ENCODE measurements around the gene SSNA1. TPM values are rescaled to one million over a fixed set of nuclear protein-coding genes. Genes with fewer than 3 reads are reported as not detected.

Gene SSNA1
- total and polyA plus RNA-seq, 7 donors: 39.6 to 122 (median 93.2) TPM

- H3K36me3 ChIP-seq: no peaks in the 10 kb centered on the region
- H3K9me3 ChIP-seq: no peaks in the 10 kb centered on the region
- TF ChIP-seq CTCF (IDR thresholded peaks at IDR 0.05) (no peak), POLR2A (IDR thresholded peaks at IDR 0.05) (no peak), EP300 (IDR thresholded peaks at IDR 0.05) (no peak)
- peak overlapping the region in 3 of 4 donors; percentile 27 to 42 (median 37) for H3K4me3 ChIP-seq
- no peak overlapping the region for H3K27ac ChIP-seq
- WGBS, 2 donors: 0 to 1% methylated on average over 124 of the region's 124 CpGs
- peaks cover 0 to 29% (median 29%) of the 10 kb centered on the region in 4 donors for H3K4me1 ChIP-seq
- peaks cover 62 to 97% (median 71%) of the 10 kb centered on the region in 3 donors for H3K27me3 ChIP-seq
- no peak for DNase-seq
- intact Hi-C loops (cut with DNase I): no loop called here
Observed at GRCh38 chr9:137168904-137169856, 19.3 kb upstream of the SSNA1 start.

GRCh38 chr9:137169896-137170358 lies 18.5 kb upstream of the SSNA1 start, which contains the start of gene LRRC26:
TSS of gene LRRC26 (minus strand) at chr9:137170051. CDS start at chr9:137169943, 108 bp downstream.
- DNase-seq: no peak
- TF ChIP-seq CTCF (IDR thresholded peaks at IDR 0.05): no peak
- TF ChIP-seq POLR2AphosphoS5 (IDR thresholded peaks at IDR 0.05): no peak
- no peak for TF ChIP-seq EP300 (IDR thresholded peaks at IDR 0.05)
- no peak for TF ChIP-seq POLR2A (IDR thresholded peaks at IDR 0.05)
- Histone ChIP-seq H3K27ac (no peak within 1 kb of the TSS), H3K9me3 (no peaks in the 10 kb centered on the region), H3K4me1 (peaks cover 0 to 29% (median 29%) of the 10 kb centered on the region in 4 donors), H3K27me3 (peaks cover 56 to 89% (median 63%) of the 10 kb centered on the region in 3 donors), H3K4me3 (peak within 1 kb of the TSS in 3 of 4 donors; percentile 27 to 42 (median 37)), H3K36me3 (no peaks in the 10 kb centered on the region)
- intact Hi-C loops (cut with DNase I): no loop called here
- 4 to 15% methylated on average over 41 of the region's 41 CpGs for WGBS, 2 donors

GRCh38 chr9:137170486-137171148 lies 17.9 kb upstream of the SSNA1 start:
- Histone ChIP-seq H3K9me3 (no peaks in the 10 kb centered on the region), H3K4me1 (peaks cover 0 to 29% (median 29%) of the 10 kb centered on the region in 4 donors), H3K27me3 (peaks cover 52 to 82% (median 56%) of the 10 kb centered on the region in 3 donors), H3K4me3 (no peak overlapping the region), H3K27ac (no peak overlapping the region), H3K36me3 (no peaks in the 10 kb centered on the region)
- TF ChIP-seq POLR2AphosphoS5 (IDR thresholded peaks at IDR 0.05): no peak
- TF ChIP-seq CTCF (IDR thresholded peaks at IDR 0.05): no peak
- TF ChIP-seq EP300 (IDR thresholded peaks at IDR 0.05): no peak
- TF ChIP-seq POLR2A (IDR thresholded peaks at IDR 0.05): no peak
- no peak for DNase-seq
- WGBS, 2 donors: 54 to 60% methylated on average over 14 of the region's 14 CpGs
- intact Hi-C loops (cut with DNase I): no loop called here

GRCh38 chr9:137171149-137171900 lies 17.2 kb upstream of the SSNA1 start:
- Histone ChIP-seq H3K27ac (no peak overlapping the region), H3K36me3 (no peaks in the 10 kb centered on the region), H3K9me3 (no peaks in the 10 kb centered on the region), H3K4me3 (no peak overlapping the region), H3K27me3 (peaks cover 44 to 75% (median 49%) of the 10 kb centered on the region in 3 donors), H3K4me1 (peaks cover 0 to 29% (median 29%) of the 10 kb centered on the region in 4 donors)
- DNase-seq: no peak
- 81 to 85% methylated on average over 22 of the region's 22 CpGs for WGBS, 2 donors
- intact Hi-C loops (cut with DNase I): no loop called here
- TF ChIP-seq POLR2AphosphoS5 (IDR thresholded peaks at IDR 0.05): no peak
- TF ChIP-seq CTCF (IDR thresholded peaks at IDR 0.05): no peak
- no peak for TF ChIP-seq POLR2A (IDR thresholded peaks at IDR 0.05)
- no peak for TF ChIP-seq EP300 (IDR thresholded peaks at IDR 0.05)
